Neutrophil (primary cell): Measurements from ENCODE around the gene CCDC57.

Source experiments
- H3K27ac ChIP-seq: fragments of 200-600 bp; sonication (generic); 2 replicates; pipeline ENCODE4 v1.5.1; 2016; ENCODE audit warnings: mild to moderate bottlenecking, moderate library complexity
- H3K27me3 ChIP-seq: fragments of 200-600 bp; sonication (generic); 2 replicates; pipeline ENCODE4 v1.6.0; 2016; ENCODE audit warnings: mild to moderate bottlenecking
- H3K36me3 ChIP-seq: fragments of 200-600 bp; sonication (generic); 2 replicates; pipeline ENCODE4 v1.5.1; 2017
- H3K4me1 ChIP-seq, 2 experiments: fragments of 200-600 bp in 1 of 2; sonication (generic) in 1 of 2; 1 replicate in 1 of 2; 2 replicates in 1 of 2; pipeline versions ENCODE4 v1.5.1 to v1.6.1; 2013 to 2016; ENCODE audit warnings: low read depth in 1 of 2, low read length in 1 of 2, mild to moderate bottlenecking in 1 of 2, moderate library complexity in 1 of 2; ENCODE audit not compliant: control insufficient read depth in 1 of 2, insufficient read depth in 1 of 2
- H3K4me3 ChIP-seq, 2 experiments: fragments of 200-600 bp in 1 of 2; sonication (generic) in 1 of 2; 1 replicate in 1 of 2; 2 replicates in 1 of 2; pipeline ENCODE4 v1.5.1; 2013 to 2016; ENCODE audit warnings: low read depth in 1 of 2, low read length in 1 of 2, mild to moderate bottlenecking in 1 of 2, moderate library complexity in 1 of 2
- H3K9me3 ChIP-seq: fragments of 200-600 bp; sonication (generic); 2 replicates; pipeline ENCODE4 v1.5.1; 2016
- CTCF ChIP-seq: fragments of 200-600 bp; sonication (generic); IDR thresholded peaks from 2 replicates; pipeline ENCODE4 v1.5.1; 2016; ENCODE audit warnings: antibody characterized with exemption

Gene CCDC57

GRCh38 chr17:82171750-82172375 lies 40.8 kb downstream of the CCDC57 start:
- no peaks in the 10 kb centered on the region for H3K27me3 ChIP-seq
- H3K9me3 ChIP-seq: no peaks in the 10 kb centered on the region
- H3K4me1 ChIP-seq: peaks cover 0 to 3% of the 10 kb centered on the region in 2 experiments
- no peak overlapping the region for H3K27ac ChIP-seq
- H3K4me3 ChIP-seq: no peak overlapping the region
- peaks cover 19% of the 10 kb centered on the region for H3K36me3 ChIP-seq
- TF ChIP-seq CTCF: no peak

- Histone ChIP-seq H3K27ac (no peak overlapping the region), H3K4me1 (peaks cover 0 to 3% of the 10 kb centered on the region in 2 experiments), H3K36me3 (peaks cover 21% of the 10 kb centered on the region), H3K4me3 (no peak overlapping the region), H3K27me3 (no peaks in the 10 kb centered on the region), H3K9me3 (no peaks in the 10 kb centered on the region)
- no peak for TF ChIP-seq CTCF
Observed at GRCh38 chr17:82170412-82170961, 42.2 kb downstream of the CCDC57 start.

- Histone ChIP-seq H3K9me3 (no peaks in the 10 kb centered on the region), H3K27me3 (no peaks in the 10 kb centered on the region), H3K4me1 (peaks cover 0 to 3% of the 10 kb centered on the region in 2 experiments), H3K27ac (no peak overlapping the region), H3K4me3 (no peak overlapping the region), H3K36me3 (peaks cover 18% of the 10 kb centered on the region)
- no peak for TF ChIP-seq CTCF
Observed at GRCh38 chr17:82168568-82168967, 44.1 kb downstream of the CCDC57 start.

GRCh38 chr17:82167028-82167427 lies 45.6 kb downstream of the CCDC57 start:
- H3K27ac ChIP-seq: no peak overlapping the region
- H3K9me3 ChIP-seq: no peaks in the 10 kb centered on the region
- no peak overlapping the region for H3K4me3 ChIP-seq
- TF ChIP-seq CTCF: no peak
- no peaks in the 10 kb centered on the region for H3K27me3 ChIP-seq
- H3K36me3 ChIP-seq: peaks cover 19% of the 10 kb centered on the region
- peaks cover 0 to 3% of the 10 kb centered on the region in 2 experiments for H3K4me1 ChIP-seq

GRCh38 chr17:82164853-82165252 lies 47.8 kb downstream of the CCDC57 start:
- Histone ChIP-seq H3K27me3 (no peaks in the 10 kb centered on the region), H3K4me1 (no peaks in the 10 kb centered on the region), H3K36me3 (peaks cover 18% of the 10 kb centered on the region), H3K4me3 (no peak overlapping the region), H3K27ac (no peak overlapping the region), H3K9me3 (no peaks in the 10 kb centered on the region)
- TF ChIP-seq CTCF: no peak
